Superior temporal gyrus (tissue), 1 donor: ENCODE results near the gene DLX1.

Source experiments
- DNase-seq: peaks from one replicate; pipeline ENCODE4 v3.0.0-alpha.2; 2016; ENCODE audit errors: extremely low spot score

Gene DLX1

GRCh38 chr2:172087207-172087779 is 2.0 kb downstream of the DLX1 start:
- no peak for DNase-seq

DNA sequence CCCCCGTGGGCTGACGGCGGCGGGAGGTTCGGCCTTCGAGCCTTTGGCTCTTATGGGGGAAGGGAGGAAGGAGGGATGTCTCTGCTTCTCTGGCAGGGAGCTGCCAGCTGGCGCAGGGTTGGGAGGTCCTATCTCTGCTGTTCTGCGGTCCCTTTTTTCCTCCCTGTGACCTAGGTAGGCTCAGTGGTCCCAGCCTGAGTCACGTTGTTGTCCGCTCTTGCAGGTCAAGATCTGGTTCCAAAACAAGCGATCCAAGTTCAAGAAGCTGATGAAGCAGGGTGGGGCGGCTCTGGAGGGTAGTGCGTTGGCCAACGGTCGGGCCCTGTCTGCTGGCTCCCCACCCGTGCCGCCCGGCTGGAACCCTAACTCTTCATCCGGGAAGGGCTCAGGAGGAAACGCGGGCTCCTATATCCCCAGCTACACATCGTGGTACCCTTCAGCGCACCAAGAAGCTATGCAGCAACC is 2.5 kb downstream of the DLX1 start:
- no peak for DNase-seq

GRCh38 chr2:172088245-172089004 is 3.1 kb downstream of the DLX1 start:
- DNase-seq = no peak

DNA sequence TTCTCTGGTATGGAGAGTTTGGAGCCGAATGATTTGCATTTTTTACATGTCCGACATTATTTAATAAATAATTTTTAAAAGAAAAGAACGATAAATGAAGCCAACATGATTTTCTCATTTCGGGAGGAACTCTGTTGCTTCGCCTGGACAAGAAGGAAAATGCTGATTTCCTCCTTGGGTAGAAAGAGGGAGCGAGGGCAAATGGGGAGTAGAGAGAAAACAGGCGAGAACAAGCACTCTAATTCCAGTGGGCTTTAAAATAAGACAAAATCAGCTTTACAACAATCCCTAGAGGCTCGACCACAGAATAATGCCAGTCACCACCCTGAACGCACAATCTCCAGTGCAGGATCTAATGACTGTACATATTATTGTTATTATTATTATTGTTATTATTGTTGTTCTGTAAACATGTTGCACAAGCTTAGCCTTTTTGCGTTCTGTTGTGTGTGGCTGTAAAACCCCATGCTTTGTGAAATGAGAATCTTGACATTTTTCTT is 3.7 kb downstream of the DLX1 start:
- no peak for DNase-seq

GRCh38 chr2:172089633-172090032 is 4.3 kb downstream of the DLX1 start:
- no peak for DNase-seq

DNA sequence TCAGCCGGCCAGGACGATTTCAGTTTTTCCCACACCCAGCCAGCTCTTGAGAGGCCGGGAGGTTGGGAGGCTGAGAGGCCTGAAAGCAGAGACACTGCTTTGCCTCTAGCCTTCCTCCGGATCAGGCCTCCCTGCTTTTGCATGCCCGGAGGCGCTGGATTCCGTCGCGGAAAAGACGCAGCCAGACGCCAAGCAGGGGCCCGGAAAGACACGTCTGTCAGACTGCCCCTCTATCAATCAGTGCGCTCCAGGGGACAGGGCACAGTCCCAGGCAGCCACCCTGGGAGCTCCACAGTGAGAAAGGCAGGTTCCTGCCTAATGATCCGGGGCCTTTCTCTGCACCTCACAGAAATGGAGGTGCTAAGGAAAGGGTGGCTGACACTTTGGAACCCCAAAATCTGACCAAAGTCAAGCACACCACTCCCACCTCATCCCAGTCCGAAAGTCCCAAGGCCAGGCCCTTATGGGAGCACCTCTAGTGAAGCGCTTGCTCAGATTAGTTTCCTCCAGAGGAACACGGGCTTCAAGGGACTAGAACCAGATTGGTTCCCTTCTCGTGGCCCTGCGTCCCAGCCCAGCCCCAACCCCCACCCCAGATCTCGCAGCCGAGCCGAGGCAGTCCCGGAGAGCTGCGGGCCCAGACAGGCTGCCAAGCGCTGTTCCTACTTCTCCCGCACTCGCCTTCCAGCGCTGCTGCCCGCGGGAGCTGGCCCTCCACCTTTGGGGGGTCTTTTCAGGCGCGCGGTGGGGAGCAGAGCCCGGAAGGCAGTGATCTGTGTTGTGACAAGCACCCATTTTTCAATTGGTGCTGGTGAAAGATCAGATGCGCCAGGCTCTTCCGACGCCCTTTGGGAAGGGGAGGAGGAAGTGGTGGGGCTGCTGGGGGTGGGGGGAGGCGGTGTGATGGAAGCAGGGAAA is 5.0 kb downstream of the DLX1 start:
- DNase-seq = no peak

DNA sequence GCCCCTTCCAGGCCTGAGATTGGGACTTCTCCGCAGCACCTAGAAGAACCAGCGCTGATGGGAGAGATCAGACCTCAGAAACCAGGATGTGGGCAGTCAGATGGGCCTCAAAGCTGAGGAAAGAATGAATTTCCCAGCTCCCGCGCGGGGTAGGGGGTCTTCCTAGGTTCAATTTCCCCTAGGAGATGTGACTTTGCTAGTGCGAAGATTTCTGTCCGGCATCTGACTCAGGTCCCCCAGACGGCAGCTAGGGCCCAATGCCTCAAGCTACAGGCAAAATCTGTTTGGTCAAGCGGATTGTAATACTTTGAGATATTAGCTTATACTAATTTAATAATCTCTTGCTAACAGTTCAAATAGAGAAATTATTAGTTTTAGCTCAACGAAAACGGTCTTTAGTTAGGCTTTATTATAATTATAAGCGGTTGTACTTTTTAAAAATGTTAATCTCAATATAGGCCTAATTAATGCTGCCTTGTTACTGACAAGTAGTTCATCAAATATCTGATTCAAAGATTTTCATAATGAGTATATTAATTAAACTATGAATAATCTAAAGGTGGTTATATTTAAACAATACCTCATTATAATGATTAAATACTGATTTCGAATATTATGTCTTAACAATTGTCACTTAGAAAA is 5.8 kb downstream of the DLX1 start:
- DNase-seq = no peak

GRCh38 chr2:172091761-172092566 is 6.7 kb downstream of the DLX1 start:
- DNase-seq = no peak

DNA sequence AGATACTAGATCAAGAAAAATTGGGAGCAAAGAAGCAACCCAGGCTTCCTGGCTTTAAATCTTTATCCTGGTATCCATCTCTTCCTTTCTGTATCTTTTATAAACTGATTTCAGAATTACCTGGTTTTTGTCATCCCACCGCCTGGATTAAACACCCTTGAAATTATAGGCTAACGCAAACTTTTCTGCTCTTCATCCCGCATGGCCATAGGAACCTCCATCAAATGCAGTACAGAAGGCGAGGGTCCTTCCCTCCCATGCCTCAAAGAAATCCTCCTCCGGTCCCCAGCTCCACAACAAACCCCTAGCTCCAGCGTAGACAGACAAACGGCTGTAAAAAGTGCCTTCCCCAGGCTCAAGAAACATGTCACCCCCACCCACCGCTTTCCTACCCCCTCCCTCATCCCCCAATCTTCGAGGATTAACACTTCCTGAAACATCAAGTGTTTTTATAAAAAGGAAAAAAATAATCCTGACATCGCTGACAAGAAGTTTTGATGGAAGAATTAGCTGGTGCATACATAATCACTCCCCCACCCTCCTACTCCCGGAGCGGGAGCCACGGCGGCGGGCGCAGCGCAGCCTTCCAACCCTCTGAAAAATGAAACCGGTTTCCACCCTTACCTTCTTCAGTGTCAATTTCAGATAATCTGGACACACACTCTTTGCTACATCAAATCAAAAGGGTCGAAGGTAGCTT is 7.6 kb downstream of the DLX1 start:
- no peak for DNase-seq

- no peak for DNase-seq
Measured at GRCh38 chr2:172093416-172094293, 8.3 kb downstream of the DLX1 start.

DNA sequence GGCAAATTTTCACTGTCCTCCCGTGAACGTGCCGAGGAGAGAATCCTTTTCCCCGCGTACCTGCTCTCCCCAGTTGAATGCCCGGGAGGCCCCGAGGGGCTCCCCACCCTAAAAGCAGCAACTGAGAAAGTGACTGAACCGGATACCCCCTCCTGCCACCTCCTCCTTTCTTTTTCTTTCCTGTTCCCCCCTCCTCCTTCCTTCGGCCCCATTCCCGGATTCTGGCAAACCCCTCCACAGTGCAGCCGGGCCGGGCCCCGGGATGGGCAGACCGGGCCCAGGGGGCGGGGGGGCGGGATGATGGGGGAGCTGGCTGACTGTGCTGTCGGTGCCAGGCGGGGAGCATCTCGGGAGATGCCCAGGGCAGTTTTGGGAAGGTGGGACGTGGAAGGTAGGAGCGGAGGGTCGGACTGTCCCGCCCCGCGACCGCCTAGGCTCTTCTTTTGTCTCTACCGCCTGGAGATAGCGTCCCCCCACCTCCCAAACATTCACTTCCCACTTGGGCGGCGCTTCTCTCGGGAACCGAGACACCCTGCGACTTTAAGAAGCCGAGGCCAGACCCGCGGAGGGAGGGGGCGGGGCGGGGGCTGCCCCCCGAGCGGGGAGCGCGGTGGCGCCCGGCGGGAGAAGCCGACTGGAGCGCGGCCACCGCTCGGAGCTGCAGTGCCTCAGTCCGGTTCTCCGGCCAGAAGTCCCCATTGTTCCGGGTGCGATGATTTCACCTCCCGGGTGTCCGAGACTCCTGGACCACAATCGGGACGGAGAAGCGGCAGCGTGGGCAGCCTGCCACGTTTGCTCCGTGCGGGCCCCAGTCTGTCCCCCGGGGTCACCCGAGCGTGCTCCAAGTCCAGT is 9.2 kb downstream of the DLX1 start:
- no peak for DNase-seq

GRCh38 chr2:172095146-172095904 is 10.0 kb downstream of the DLX1 start:
- DNase-seq = no peak

GRCh38 chr2:172095905-172096625 is 10.8 kb downstream of the DLX1 start:
- no peak for DNase-seq

- DNase-seq = no peak
Measured at GRCh38 chr2:172096626-172097547, 11.6 kb downstream of the DLX1 start.

DNA sequence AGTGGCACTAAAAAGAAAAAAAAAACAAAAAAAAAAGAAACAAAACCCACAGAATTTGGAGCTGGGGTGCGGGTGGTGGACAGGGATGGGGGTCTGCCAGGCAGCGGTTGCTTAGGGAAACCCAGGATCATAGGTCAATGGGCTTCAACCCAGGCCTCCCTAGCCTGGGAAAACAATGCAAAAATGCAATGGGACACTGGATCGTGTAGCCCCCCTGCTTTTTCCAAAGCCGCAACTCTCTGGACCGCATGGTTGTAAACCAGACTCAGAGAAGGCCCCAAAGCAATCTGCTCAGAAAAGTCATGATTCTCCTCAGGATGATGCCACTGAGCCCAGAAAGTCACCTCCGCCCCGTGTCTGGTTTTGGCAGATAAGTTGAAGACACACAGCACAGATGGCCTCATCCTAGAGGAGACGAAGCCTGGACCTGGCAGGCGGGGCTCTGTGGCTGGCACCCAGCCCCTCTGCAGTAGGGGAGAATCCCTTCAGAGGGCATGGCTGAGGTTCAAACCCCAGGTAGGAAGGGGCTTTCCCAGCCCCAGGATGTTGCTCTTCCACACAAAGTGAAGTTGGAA is 12.3 kb downstream of the DLX1 start:
- no peak for DNase-seq

DNA sequence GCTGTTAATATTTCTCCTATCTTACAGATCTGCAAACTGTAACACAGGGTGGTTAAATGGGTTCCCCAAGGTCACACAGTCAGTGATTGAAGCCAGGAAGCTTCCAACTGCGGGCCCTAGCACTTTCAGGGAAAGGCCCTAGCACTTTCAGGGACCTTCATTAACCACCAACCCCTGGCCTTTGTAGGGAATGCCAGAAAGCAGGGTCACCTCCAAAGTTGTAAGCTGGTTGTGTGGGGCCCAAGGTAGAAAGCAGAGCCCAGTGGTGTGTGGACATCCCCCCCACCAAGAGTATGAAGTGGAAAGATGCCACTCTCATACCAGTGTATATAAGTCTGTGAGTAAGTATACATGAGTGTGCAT is 13.0 kb downstream of the DLX1 start:
- DNase-seq = no peak
